Liver (tissue), 9 donors: ENCODE results near the gene SCGB3A1. TPM values are rescaled to one million over a fixed set of nuclear protein-coding genes. Genes with fewer than 3 reads are reported as not detected.

Source experiments
- DNase-seq: peaks from one replicate; pipeline ENCODE4 v3.0.0-alpha.2; 2017; ENCODE audit warnings: low spot score
- H3K27ac ChIP-seq, 2 donors: one replicate each; pipeline ENCODE4 v1.7.0; 2013; ENCODE audit warnings: inconsistent platforms in 2 of 2, low read length in 2 of 2, control low read depth in 1 of 2, low read depth in 1 of 2, mild to moderate bottlenecking in 1 of 2
- H3K27me3 ChIP-seq, 4 donors: one replicate each; pipeline versions ENCODE4 v1.6.1 to v1.7.0; 2013; ENCODE audit warnings: low read length in 3 of 4, inconsistent platforms in 1 of 4, mild to moderate bottlenecking in 1 of 4, moderate library complexity in 1 of 4; ENCODE audit not compliant: control insufficient read depth in 4 of 4, insufficient read depth in 4 of 4
- H3K36me3 ChIP-seq, 4 donors: one replicate each; pipeline versions ENCODE4 v1.6.1 to v1.7.0; 2013; ENCODE audit warnings: low read length in 3 of 4, mild to moderate bottlenecking in 3 of 4, low read depth in 1 of 4, moderate library complexity in 1 of 4; ENCODE audit not compliant: control insufficient read depth in 4 of 4, insufficient read depth in 3 of 4
- H3K4me1 ChIP-seq, 4 donors: one replicate each; pipeline versions ENCODE4 v1.6.1 to v1.7.0; 2013; ENCODE audit warnings: low read length in 3 of 4, mild to moderate bottlenecking in 3 of 4, moderate library complexity in 1 of 4; ENCODE audit not compliant: control insufficient read depth in 4 of 4, insufficient read depth in 4 of 4
- H3K4me3 ChIP-seq, 3 donors: one replicate each; pipeline versions ENCODE4 v1.6.1 to v1.7.0; 2013; ENCODE audit warnings: low read length in 3 of 3, control low read depth in 1 of 3, low read depth in 1 of 3, mild to moderate bottlenecking in 1 of 3
- H3K9ac ChIP-seq, 2 donors: one replicate each; pipeline ENCODE4 v1.7.0; 2013; ENCODE audit warnings: low read length in 2 of 2, mild to moderate bottlenecking in 2 of 2, moderate library complexity in 2 of 2, control low read depth in 1 of 2, low read depth in 1 of 2
- H3K9me3 ChIP-seq, 4 donors: one replicate each; pipeline versions ENCODE4 v1.6.1 to v1.7.0; 2013; ENCODE audit warnings: low read length in 3 of 4; ENCODE audit not compliant: control insufficient read depth in 4 of 4
- ATF3 ChIP-seq: IDR thresholded peaks from 2 replicates; pipeline ENCODE4 v1.6.1; 2016; ENCODE audit warnings: antibody characterized with exemption
- CTCF ChIP-seq: fragments of 150-350 bp; IDR thresholded peaks from 2 replicates; pipeline ENCODE4 v1.5.1; 2017; ENCODE audit warnings: improper control_type of control experiment, low read depth, low read length; ENCODE audit not compliant: missing input control
- EGR1 ChIP-seq, 2 donors: IDR thresholded peaks; 2 replicates each; pipeline ENCODE4 v1.6.1; 2016 to 2018; ENCODE audit warnings: antibody characterized with exemption in 2 of 2, low read depth in 2 of 2
- FOXA1 ChIP-seq: IDR thresholded peaks from 2 replicates; pipeline ENCODE4 v1.6.1; 2016; ENCODE audit warnings: antibody characterized with exemption
- FOXA2 ChIP-seq: IDR thresholded peaks from 2 replicates; pipeline ENCODE4 v1.6.1; 2016; ENCODE audit warnings: antibody characterized with exemption
- GABPA ChIP-seq, 2 donors: IDR thresholded peaks in 1 of 2; conservative IDR thresholded peaks in 1 of 2; 2 replicates each; pipeline ENCODE4 v1.6.1; 2016; ENCODE audit warnings: antibody characterized with exemption in 2 of 2, mild to moderate bottlenecking in 1 of 2, moderate library complexity in 1 of 2
- HNF4A ChIP-seq, 2 donors: conservative IDR thresholded peaks; 2 replicates each; pipeline ENCODE4 v1.6.1; 2016; ENCODE audit warnings: antibody characterized with exemption in 2 of 2, mild to moderate bottlenecking in 2 of 2
- HNF4G ChIP-seq: IDR thresholded peaks from 2 replicates; pipeline ENCODE4 v1.6.1; 2016; ENCODE audit warnings: antibody characterized with exemption
- JUND ChIP-seq, 2 donors: IDR thresholded peaks; 2 replicates each; pipeline ENCODE4 v1.6.1; 2016; ENCODE audit warnings: antibody characterized with exemption in 2 of 2
- NR2F2 ChIP-seq: IDR thresholded peaks from 2 replicates; pipeline ENCODE4 v1.6.1; 2016; ENCODE audit warnings: antibody characterized with exemption
- RAD21 ChIP-seq, 2 donors: IDR thresholded peaks; 2 replicates each; pipeline ENCODE4 v1.6.1; 2016; ENCODE audit warnings: antibody characterized with exemption in 2 of 2, mild to moderate bottlenecking in 2 of 2
- RXRA ChIP-seq, 2 donors: IDR thresholded peaks; 2 replicates each; pipeline ENCODE4 v1.6.1; 2017 to 2018; ENCODE audit warnings: antibody characterized with exemption in 2 of 2, mild to moderate bottlenecking in 1 of 2
- SP1 ChIP-seq: IDR thresholded peaks from 2 replicates; pipeline ENCODE4 v1.6.1; 2018; ENCODE audit warnings: antibody characterized with exemption, mild to moderate bottlenecking
- TAF1 ChIP-seq: conservative IDR thresholded peaks from 2 replicates; pipeline ENCODE4 v1.6.1; 2016; ENCODE audit warnings: antibody characterized with exemption, mild to moderate bottlenecking
- YY1 ChIP-seq: IDR thresholded peaks from 2 replicates; pipeline ENCODE4 v1.6.1; 2016; ENCODE audit warnings: antibody characterized with exemption, mild to moderate bottlenecking
- ZBTB33 ChIP-seq: IDR thresholded peaks from 2 replicates; pipeline ENCODE4 v1.6.1; 2016; ENCODE audit warnings: antibody characterized with exemption
- WGBS: extraction: QIAGEN DNeasy Blood & Tissue Kit; methylation state at CpG from one replicate; pipeline ENCODE4 v1.1.7; 2013; 5-methylcytosine and 5-hydroxymethylcytosine counted together
- polyA plus RNA-seq, 2 donors: library from polyadenylated mRNA; stranded (reverse) in 1 of 2; unstranded in 1 of 2; fragments of 200-250 nt in 1 of 2; fragments of >200 nt in 1 of 2; fragmentation: Nextera tagmentation in 1 of 2; extraction: Ambion mirVana in 1 of 2; gene quantifications; one replicate each; pipeline versions ENCODE4 v1.2.1 to v1.2.3, GENCODE V29; 2013 to 2015
- total RNA-seq, 2 donors: library from RNA; depleted of rRNA; stranded (reverse); fragments of >200 nt; gene quantifications; one replicate each; pipeline ENCODE4 v1.2.3, GENCODE V29; 2014
- TF ChIP-seq, protein P1 (sequence below): IDR thresholded peaks from 2 replicates; pipeline ENCODE4 v1.6.1; 2016; ENCODE audit warnings: antibody characterized with exemption
- TF ChIP-seq, protein P2 (sequence below): IDR thresholded peaks from 2 replicates; pipeline ENCODE4 v1.6.1; 2016; ENCODE audit warnings: antibody characterized with exemption, mild to moderate bottlenecking
- donor health status: healthy.
- donor health status: healthy.
- donor health status: healthy.
- donor health status: healthy.
- donor health status: healthy.

SCGB3A1 gene
- total and polyA plus RNA-seq, 4 donors, result 1.5 TPM; not detected in 2

DNA sequence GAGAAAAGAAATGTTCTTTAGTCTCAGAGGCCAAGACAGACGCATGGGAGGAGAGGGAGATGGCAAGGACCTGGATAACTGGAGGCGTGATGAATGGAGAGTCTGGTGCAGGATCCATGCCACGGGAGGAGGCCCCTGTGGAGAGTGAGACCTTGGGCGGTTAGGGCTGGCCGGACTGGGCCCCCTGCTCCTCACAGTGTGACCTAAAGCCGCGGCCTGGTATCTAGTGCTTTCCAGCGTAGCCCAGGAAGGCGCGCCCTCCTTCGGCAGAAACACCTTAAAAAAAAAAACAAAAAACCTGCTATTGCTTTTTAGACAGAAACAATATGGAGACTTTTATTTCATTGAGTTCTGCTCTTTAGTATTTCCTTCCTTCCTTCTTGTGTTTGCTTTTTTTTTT lies 33.1 kb downstream of the SCGB3A1 start:
- Histone ChIP-seq H3K27me3 (no peaks in the 10 kb centered on the region), H3K4me3 (no peak overlapping the region), H3K9ac (no peak overlapping the region), H3K9me3 (no peaks in the 10 kb centered on the region), H3K4me1 (no peaks in the 10 kb centered on the region), H3K36me3 (peaks cover 1 to 23% (median 11%) of the 10 kb centered on the region in 4 donors), H3K27ac (no peak overlapping the region)
- TF ChIP-seq SP1 (no peak), RAD21 (IDR thresholded peaks at IDR 0.05) (no peak), FOXA1 (no peak), RXRA (IDR thresholded peaks at IDR 0.05) (no peak), HNF4G (no peak), ZBTB33 (no peak), GABPA (IDR thresholded peaks at IDR 0.05 in 1 of 2, conservative IDR thresholded peaks at IDR 0.05 in 1 of 2) (no peak), ATF3 (no peak), EGR1 (IDR thresholded peaks at IDR 0.05; ENCODE audit: low read depth in 2 of 2) (no peak), TAF1 (no peak), FOXA2 (no peak), YY1 (no peak), CTCF (no peak), JUND (IDR thresholded peaks at IDR 0.05) (no peak), NR2F2 (no peak), HNF4A (conservative IDR thresholded peaks at IDR 0.05) (no peak)
- TF ChIP-seq, protein P1, sequence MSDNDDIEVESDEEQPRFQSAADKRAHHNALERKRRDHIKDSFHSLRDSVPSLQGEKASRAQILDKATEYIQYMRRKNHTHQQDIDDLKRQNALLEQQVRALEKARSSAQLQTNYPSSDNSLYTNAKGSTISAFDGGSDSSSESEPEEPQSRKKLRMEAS, result no peak
- TF ChIP-seq, protein P2, sequence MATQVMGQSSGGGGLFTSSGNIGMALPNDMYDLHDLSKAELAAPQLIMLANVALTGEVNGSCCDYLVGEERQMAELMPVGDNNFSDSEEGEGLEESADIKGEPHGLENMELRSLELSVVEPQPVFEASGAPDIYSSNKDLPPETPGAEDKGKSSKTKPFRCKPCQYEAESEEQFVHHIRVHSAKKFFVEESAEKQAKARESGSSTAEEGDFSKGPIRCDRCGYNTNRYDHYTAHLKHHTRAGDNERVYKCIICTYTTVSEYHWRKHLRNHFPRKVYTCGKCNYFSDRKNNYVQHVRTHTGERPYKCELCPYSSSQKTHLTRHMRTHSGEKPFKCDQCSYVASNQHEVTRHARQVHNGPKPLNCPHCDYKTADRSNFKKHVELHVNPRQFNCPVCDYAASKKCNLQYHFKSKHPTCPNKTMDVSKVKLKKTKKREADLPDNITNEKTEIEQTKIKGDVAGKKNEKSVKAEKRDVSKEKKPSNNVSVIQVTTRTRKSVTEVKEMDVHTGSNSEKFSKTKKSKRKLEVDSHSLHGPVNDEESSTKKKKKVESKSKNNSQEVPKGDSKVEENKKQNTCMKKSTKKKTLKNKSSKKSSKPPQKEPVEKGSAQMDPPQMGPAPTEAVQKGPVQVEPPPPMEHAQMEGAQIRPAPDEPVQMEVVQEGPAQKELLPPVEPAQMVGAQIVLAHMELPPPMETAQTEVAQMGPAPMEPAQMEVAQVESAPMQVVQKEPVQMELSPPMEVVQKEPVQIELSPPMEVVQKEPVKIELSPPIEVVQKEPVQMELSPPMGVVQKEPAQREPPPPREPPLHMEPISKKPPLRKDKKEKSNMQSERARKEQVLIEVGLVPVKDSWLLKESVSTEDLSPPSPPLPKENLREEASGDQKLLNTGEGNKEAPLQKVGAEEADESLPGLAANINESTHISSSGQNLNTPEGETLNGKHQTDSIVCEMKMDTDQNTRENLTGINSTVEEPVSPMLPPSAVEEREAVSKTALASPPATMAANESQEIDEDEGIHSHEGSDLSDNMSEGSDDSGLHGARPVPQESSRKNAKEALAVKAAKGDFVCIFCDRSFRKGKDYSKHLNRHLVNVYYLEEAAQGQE, result no peak
- WGBS, result 98% methylated on average over 11 of the region's 11 CpGs
- no peak for DNase-seq
